ENCODE data around the gene LATS2.
"Not testable (repeated sequence)": the region's sequence is repeated elsewhere in the genome, so short reads cannot be mapped to it uniquely, and the experiment has no call there.

Gene LATS2

DNA sequence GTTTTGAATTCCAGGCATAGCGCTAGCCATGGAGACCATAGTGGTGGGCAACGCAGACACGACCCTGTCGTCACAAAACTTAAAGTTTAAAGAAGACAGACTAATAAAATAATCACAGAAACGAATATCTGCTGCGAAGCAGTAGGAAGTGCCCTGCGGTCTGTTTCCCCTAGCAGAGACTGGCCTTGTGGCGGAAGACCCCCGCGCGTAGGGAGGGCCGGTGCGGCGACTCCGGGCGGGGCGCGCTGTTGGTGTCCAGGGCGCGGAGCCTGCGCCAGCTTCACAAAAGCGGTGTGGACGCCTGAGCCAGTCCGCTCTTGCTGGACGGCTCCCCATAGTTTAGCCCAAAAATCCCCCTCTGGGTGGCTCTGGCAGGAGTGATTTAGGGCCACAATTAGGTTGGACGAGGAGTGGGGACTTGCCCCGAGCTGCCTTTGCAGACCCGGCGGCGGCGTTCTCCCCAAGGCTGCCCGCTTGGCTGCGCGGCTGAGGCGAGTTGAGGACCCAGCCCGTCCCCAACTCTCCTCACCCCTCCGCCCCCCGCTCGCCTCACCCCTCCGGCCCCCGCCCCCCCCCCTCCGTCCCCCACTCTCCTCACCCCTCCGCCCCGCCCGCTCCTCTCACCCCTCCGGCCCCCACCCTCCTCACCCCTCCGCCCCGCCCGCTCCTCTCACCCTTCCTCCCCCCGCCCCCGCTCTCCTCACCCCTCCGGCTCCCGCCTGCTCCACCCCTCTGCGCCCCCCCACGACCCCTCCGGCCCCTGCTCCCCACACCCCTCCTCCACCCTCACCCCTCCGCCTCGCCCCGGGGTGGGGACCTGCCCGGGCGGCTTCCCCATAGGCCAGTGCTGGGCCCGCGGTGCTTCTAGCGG lies 14.2 kb upstream of the LATS2 start:
- DNase-seq, result peak; percentile 18

DNA sequence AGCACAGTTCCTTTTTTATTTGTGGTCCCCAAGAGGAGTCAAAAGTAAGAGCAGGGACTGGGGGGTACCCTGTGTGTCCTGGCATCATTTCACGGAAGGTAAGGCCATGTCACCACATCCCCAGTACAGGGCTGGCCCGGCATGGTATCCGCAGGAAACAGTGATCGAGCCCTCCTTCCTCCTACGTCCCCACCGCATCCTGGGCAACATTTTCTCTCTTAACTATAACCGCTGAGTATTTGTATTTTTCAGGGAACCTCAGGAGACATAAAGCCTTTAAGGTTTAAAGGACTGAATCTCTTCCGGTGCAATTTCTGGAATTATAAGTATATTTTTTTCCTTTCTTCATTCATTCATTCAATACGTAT lies 13.6 kb upstream of the LATS2 start:
- no peak for DNase-seq

DNA sequence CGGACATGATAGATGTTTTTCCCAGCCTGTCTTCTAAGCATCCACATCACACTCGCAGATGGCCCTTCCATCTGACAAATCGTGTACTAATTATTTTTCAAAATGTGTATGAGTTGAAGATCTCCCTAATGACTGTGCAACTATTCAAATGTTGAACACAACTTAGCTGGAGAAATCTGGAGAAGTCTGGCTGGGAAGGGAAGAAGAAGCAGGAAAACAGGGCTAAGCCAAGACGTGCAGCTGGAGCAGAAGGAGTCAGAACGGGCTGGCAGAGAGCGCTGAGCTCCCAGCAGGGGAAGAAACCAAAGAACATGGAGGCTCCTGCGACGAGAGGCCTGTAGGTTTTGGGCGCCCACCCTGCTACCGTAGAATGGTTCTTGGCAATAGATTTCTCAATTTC lies 13.2 kb upstream of the LATS2 start:
- DNase-seq, result peak; percentile 45

DNA sequence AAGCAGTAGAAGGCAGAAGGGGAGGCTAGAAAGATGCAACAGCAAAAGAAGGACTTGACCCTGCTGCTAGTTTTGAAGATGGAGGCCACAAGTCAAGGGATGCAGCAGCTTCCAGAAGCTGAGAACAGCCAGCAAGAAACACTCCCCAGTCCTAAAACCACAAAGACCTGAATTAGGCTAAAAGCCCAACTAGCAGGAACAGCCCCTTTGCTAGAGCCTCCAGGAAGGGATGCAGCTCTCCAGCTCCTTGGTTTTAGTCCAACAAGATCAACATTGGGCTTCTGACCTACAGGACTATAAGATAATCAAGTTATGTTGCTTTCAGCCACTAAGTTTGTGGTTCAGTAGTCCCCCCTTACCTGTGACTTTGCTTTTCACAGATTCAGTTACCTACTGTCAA lies 10.5 kb upstream of the LATS2 start:
- peak; percentile 54 for DNase-seq

DNA sequence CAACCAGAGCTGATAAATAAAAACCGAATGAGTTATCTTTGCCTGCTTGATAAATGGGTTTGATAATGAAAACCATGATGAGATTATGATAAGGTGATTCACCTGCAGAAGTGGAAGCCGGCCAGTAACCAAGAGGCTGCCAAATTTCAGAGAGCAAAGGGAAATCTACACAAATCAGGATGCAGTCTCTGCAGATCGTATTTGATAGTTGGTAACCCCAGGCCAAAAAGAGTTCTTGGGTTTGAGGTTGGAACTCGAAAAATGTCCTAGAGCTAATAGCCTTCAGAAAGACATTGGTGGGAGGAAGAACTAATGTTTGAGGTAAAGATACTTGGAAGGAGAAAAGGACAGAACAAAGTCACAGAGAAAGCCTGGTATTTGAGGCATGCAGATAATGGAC lies 9.6 kb upstream of the LATS2 start:
- peak; percentile 55 for DNase-seq

DNA sequence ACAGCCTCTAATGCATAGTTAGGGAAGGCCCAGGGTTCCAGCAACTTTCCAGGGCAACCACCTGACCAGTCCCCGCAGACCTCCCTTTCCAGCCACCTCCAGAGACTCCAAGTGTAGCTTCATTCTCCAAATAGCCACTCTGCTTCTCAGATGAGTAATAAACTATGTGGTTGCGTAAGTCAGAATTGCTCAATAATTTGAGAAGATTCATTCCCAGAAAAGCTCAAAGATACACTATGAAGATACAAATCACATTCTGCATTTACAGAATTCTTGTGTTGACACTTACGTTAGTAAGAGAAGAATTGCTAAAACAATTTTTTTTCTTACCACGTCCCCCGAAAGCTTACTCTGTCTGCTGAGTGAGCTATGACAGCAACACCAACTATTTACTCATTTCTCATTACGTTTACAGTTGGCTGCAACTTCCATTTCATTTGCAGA lies 8.2 kb upstream of the LATS2 start:
- peak; percentile 98 for DNase-seq

DNA sequence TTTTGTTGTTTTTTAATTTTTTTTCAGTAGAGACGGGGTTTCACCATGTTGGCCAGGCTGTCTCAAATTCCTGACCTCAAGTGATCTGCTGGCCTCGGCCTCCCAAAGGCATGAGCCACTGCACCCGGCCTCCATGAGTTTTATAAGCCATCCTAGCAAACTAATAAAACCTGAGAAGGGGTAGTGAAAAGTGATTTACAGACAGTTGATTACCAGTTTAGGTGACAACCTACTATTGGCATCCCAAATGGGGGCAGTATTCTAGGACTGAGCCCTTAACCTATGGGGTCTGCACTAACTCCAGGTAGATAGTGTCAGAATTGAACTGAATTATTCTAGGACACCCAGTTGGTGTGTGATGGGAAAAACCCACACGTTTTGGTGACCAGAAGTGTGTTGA lies 6.5 kb upstream of the LATS2 start:
- no peak for DNase-seq

DNA sequence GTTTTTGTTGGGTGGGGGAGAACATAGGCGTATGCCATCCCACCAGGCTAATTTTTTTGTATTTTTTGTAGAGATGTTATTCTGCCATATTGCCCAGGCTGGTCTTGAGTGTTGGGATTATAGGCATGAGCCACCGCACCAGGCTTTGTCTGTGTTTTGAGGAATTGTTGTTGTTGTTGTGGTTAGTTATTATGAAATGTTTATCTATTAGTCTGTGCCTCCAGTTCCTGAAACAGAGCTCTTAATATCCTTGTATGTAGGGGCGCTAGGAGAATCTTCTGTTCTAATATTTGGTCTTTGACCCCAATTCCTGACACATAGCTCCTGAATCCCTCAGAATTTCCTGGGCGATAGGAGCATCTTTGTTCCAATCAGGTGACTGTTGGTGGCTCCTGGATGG lies 5.6 kb upstream of the LATS2 start:
- DNase-seq, result no peak

DNA sequence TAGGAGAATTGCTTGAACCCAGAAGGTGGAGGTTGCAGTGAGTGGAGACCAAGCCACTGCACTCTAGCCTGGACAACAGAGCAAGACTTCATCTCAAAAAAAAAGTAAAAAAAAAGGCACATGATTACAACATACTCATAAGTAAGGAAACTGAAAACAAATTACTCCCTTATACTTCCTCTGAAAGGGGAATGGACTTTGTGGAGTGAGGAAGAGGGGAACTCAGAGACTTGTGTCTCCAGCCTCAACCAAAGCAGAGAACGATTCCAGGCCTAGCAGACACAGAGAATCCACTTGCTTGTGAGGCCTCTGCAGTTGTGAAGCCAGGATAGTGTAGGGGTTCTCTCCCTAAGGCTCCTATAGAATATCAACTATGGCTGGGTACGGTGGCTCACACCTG lies 4.3 kb upstream of the LATS2 start:
- DNase-seq, result no peak

DNA sequence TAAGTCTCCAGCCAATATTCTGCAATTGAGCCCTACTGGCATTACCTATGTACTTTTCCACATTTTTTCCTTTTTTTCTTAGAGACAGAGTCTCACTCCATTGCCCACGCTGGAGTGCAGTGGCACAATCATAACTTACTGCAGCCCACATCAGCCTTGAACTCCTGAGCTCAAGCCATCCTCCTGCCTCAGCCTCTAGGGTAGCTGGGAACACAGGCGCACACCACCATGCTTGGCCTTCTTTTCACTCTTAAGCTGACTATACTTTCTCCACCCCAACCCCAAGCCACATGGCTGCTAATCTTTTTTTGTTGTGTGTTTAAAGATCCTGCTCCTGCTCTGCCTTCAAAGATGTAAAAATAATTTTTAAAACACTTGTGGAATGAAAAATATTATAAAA lies 1.6 kb upstream of the LATS2 start:
- no peak for DNase-seq

DNA sequence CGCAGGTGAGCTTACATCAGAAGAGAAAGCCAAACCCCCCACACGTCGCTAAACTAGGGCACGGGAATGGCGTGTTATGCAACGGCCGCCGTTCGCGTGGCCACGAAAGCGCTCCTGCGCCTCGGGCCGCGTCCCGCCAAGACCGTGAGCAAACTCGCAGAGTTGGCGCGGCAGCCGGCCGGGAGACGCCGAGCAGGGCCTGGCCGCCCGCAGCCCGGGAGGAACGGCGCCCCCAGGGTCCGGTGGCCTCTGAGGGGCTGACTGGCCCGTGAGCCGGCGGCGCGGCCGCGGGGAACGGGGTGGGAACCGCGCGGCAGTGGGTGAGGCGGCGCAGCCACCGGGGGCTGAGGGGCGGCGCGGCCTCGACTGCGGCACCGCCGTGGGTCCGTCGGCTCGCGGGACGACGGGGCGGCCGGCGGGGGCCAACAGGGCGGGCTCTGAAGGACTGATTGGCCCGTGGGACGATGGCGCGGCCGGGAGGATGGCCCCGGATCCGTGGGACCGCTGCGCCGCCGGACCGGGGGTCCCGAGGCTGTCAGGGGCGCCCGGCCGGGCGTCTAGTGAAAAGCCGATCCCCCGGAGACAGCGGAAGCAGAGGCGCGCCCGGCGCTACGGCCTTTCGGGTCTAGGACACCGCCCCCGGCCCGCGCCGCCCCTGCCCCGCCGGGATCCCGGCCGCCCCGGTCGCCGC lies 903 bp downstream of the LATS2 start:
- DNase-seq, result peak; percentile 39

DNA sequence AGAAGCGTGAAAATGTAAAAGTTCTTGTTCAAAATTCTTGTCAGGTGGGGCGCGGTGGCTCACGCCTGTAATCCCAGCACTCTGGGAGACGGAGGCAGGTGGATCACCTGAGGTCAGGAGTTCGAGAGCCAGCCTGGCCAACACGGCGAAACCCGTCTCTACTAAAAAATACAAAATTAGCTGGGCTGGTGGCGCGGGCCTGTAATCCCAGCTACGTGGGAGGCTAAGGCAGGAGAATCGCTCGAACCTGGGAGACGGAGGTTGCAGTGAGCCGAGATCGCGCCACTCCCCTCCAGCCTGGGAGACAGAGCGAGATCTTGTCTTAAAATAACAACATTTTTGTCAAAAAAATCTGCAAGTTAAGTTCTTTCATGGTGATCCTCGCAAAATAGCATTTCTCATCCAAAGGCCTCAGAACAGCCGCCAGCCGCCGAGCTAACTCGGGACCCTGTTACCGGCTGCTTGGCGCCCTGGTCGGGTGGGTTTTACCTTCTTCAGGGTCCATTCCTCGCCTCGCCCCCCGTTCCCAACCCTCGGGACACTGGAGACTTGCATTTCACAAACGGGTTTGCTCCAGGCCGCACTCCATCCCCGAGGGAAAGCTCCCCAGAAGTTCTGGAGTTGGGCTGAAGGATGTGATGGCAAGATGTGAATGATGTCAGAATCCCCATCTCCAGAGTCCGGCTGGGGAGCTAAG lies 1.6 kb downstream of the LATS2 start:
- DNase-seq, result no peak

DNA sequence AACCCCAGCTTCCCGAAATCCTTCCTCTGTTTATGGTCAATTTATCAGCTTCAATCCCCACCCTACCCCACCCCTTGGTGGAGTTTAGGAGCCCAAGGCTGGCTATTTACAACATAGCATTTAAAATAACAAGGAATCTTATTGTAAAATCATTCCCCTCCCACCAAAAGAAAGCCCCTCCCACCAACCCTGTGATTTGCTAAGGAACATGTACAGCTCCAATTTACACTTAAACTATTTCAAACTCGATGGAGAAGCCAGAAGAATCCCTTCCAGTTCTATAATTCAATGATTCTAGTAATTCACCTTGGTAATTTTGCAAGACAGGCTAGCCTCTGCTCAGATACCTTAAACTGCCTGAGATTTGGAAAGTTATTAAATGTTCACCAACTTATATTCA lies 3.0 kb downstream of the LATS2 start:
- peak; percentile 32 for DNase-seq

DNA sequence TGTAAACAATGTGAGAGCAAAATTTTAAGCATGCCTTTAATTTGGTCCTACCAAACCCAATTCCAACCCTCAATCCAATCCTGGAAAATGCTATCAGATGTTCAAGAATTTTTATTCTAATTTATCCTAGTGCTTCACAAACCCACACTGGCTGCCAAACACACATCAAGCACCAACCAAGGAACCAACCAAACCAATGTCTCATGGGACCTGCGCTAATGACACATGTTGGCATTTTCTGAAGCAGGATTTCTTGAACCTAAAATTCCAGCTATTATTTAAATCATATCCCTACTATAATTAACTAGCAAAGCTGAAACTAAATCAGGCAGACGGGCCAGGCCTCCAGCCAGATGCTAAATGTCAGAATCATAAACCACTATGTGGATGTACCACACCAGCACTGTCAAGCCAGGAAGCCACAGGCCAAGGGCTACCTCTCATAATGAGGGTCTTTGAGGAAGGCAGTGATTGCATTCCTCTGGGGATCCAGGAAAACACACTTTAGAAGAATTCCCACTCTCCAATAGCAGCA lies 5.8 kb downstream of the LATS2 start:
- DNase-seq, result no peak

DNA sequence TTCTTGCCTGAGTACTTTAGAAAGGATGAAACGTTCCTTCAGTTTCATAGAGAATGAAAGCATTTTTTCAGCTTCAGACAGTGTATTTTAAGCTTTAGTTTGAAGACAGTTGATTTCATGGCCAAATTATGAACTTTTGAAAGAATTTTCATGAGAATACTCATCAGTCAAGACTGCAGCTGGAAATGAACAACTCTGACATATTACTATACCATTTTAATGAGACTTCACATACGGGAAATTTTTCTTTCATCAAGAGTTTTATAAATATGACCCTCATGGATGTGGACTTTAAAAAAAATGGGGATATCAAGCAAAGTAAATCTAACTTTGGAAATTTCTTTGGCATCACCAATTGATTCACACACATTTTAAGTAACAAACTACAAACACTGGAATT lies 6.4 kb downstream of the LATS2 start:
- peak; percentile 60 for DNase-seq

DNA sequence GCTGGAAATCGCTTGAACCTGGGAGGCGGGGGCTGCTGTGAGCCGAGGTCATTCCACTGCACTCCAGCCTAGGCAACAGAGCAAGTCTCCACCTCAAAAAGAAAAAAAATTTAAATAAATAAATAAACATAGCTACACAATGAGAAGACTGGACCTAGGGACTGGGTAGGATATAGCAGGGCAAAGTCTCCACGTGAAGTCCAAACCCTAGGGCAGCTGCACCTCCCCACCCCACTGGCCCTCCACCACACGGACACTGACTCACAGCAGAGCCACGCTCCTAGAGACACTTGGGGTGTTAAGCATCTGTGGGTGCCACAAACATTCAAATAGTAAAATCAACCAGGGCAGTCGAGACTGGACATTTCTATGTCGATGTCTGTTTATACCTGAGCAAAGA lies 7.1 kb downstream of the LATS2 start:
- no peak for DNase-seq

DNA sequence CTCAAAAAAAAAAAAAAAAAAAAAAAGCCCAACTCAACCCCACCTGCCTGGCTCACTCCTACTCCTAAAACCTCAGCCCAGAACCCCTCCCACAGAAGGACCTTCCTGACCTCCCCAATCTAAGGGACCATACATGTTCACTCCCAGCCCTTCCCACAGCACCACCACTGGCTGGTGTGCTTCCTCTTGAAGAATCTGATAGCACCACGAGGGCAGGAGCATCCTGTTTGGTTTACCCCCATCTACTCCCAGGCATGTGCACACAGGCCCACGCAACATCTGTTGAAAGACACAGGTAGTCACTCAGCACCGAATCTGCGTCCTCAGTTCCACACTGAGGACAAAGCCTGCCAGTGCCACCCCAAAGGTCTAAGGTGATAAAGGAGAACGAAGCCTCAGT lies 8.2 kb downstream of the LATS2 start:
- DNase-seq, result no peak

DNA sequence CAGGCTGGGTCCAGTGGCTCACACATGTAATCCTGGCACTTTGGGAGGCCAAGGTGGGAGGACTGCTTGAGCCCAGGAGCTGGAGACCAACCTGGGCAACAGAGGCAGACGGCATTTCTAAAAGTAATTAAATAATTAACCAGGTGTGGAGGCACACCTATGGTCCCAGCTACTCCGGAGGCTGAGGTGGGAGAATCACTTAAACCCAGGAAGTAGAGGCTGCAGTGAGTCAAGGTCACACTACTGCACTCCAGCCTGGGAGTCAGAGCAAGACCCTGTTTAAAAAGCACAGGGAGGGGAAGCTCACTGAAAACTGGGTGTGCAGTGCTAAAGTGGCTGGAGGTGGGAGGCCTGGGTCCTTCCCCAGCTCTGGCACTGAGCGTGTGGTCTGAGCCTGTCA lies 9.7 kb downstream of the LATS2 start:
- no peak for DNase-seq

DNA sequence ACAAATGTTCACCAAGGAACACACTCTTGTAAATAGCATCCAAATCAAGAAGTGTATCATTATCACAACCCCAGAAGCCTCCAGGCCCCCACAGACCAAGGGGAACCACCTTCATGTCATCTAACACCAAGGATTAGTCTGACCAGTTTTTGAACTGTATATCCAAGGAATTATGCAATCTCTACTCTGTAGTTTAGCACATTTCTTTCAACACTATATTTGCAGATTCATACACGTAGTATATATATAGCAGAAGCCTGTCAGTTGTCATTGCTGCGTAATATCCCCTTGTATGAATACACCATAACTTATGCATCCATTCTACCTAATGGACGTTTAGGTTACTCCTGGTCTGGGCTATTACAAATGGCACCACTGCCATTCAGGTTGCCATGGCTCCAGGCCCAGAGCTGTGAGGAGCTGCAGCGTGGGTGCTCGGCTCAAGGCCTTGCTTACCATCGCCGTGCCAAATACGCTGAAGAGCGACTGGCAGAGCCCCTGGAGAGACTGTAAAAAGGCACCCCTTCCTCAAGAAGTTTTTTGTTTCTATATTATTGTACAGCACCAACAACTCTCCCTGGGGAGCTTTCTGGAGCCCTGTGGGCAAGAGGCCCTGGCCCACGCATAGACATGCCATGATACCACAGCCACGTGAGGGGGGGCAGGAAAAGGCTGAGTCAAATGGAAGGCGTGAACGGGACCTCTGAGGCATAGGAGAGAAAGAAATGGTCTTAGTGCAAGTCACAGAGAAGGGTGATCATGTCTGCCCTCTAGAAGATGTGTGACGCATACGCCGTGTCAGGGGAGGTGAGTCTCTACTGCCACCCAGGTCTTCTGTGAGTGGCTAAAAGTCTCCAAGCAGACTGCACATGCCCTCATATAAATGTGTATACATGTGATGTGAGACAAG lies 10.8 kb downstream of the LATS2 start:
- DNase-seq, result no peak

DNA sequence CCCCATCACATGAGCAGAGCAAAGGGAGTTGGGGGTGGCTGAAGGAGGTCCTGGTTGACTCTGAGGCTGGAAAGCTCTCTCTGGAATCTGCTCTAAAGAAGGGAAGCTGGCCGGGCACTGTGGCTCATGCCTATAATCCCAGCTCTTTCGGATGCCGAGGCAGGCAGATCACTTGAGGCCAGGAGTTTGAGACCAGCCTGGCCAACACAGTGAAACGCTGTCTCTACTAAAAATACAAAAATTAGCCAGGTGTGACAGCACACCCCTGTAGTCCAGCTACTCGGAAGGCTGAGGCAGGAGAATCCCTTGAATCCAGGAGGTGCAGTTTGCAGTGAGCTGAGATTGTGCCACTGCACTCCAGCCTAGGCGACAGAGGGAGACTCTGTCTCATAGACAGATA lies 11.7 kb downstream of the LATS2 start:
- not testable (repeated sequence) for DNase-seq

DNA sequence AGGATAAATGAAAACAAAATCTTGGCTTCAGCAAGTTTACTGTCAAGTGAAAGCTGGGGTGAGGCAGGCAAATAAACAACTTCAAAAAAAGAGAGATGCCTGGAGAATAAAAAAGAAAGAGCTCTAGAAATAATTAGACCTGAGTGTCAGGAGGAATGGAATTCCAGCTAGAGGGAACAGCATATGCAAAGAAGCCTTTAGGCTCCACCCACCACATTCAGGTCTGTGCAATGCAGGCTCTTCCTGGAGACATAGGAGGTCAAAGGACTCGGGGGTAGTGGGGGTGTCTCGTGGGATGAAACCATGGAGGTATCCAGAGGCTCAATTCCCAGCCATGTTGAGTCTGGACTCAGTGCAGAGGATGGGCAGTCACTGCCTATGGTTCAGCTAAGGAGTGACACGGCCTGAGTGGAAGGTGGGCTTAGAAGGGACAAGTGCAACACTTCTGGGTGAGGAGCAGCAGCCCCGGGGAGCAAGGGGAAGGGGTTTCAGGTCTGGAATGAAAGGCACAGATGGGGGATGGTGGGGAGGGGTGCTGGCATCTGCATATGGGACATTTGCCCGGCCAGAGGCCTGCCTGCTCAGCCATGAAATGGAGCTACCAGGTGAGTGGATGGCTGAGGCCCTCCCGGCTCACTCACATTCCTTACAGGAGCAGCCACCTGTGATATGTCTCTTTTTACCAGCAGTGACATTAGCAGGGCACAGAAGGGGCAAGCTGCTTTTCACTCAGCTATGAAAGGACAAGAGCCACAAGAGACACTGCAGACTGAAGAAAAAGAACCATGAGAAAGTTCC lies 12.3 kb downstream of the LATS2 start:
- no peak for DNase-seq

All from fibroblast of skin of abdomen (primary cell).